ENCODE data around the gene DPH5.
"Not testable (repeated sequence)": the region's sequence is repeated elsewhere in the genome, so short reads cannot be mapped to it uniquely, and the experiment has no call there.

DPH5 gene

DNA sequence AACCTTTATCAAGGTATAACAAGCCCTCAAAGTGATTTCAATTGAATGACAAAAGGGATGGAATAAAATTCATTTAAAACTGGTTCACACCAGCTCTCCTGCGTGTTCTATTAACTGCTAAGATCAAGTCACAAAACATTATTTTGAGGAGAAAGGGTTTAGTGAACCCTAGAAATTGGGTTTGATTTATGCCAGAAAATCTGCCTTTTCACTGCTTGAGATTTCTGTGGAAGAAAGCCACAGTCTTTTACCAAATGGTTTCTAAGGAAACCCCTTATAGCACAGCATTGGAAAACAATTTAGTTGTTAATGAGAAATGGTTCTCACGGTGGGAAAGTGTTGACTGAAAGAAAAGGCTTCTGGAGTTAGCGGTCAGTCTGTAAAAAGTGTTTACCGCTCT is 43.6 kb upstream of the DPH5 start:
- Histone ChIP-seq H3K4me2 (ENCODE audit: low read depth, low read length, poor library complexity, severe bottlenecking) (no peak overlapping the region), H3K27ac (ENCODE audit: low read depth, low read length) (no peak overlapping the region), H3K27me3 (ENCODE audit: low read length) (no peaks in the 10 kb centered on the region), H3K9me2 (replicated peaks; ENCODE audit: insufficient read depth, low read length) (no peaks in the 10 kb centered on the region), H3K9ac (ENCODE audit: low read length) (no peak overlapping the region), H4K20me1 (ENCODE audit: low read depth, low read length) (no peaks in the 10 kb centered on the region), H3K36me3 (ENCODE audit: low read length) (no peaks in the 10 kb centered on the region), H3K4me3 (ENCODE audit: insufficient read depth, low read length, poor library complexity, severe bottlenecking) (no peak overlapping the region), H3F3A (ENCODE audit: insufficient read depth) (no peaks in the 10 kb centered on the region), H3K9me3 (ENCODE audit: insufficient read depth, low read length) (no peaks in the 10 kb centered on the region), H3K79me2 (ENCODE audit: insufficient read depth, low read length) (no peaks in the 10 kb centered on the region), H2AFZ (ENCODE audit: low read depth, low read length, severe bottlenecking) (no peak overlapping the region)
- TF ChIP-seq, protein P1, sequence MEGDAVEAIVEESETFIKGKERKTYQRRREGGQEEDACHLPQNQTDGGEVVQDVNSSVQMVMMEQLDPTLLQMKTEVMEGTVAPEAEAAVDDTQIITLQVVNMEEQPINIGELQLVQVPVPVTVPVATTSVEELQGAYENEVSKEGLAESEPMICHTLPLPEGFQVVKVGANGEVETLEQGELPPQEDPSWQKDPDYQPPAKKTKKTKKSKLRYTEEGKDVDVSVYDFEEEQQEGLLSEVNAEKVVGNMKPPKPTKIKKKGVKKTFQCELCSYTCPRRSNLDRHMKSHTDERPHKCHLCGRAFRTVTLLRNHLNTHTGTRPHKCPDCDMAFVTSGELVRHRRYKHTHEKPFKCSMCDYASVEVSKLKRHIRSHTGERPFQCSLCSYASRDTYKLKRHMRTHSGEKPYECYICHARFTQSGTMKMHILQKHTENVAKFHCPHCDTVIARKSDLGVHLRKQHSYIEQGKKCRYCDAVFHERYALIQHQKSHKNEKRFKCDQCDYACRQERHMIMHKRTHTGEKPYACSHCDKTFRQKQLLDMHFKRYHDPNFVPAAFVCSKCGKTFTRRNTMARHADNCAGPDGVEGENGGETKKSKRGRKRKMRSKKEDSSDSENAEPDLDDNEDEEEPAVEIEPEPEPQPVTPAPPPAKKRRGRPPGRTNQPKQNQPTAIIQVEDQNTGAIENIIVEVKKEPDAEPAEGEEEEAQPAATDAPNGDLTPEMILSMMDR (IDR thresholded peaks at IDR 0.05; ENCODE audit: insufficient read depth, low read length, poor library complexity, severe bottlenecking), result no peak
- no peak for TF ChIP-seq EZH2phosphoT487 (conservative IDR thresholded peaks at IDR 0.05; ENCODE audit: low read length)

DNA sequence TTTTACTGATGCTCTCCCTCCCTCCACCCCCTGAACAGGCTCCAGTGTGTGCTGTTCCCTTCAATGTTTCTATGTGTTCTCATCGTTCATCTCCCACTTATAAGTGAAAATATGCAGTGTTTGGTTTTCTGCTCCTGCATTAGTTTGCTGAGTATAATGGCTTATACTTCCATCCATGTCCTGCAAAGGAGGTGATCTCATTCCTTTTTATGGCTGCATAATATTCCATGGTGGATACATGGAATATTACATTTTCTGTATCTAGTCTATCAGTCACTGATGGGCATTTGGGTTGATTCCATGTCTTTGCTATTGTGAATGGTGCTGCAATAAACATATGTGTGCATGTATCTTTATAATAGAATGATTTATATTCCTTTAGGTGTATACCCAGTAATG is 41.4 kb upstream of the DPH5 start:
- H3K79me2 ChIP-seq (ENCODE audit: insufficient read depth, low read length); H3K9me3 ChIP-seq (ENCODE audit: insufficient read depth, low read length); H4K20me1 ChIP-seq (ENCODE audit: low read depth, low read length); H3K4me2 ChIP-seq (ENCODE audit: low read depth, low read length, poor library complexity, severe bottlenecking); H3K4me3 ChIP-seq (ENCODE audit: insufficient read depth, low read length, poor library complexity, severe bottlenecking); H3K9me2 ChIP-seq (replicated peaks; ENCODE audit: insufficient read depth, low read length); H3K27me3 ChIP-seq (ENCODE audit: low read length); H3K9ac ChIP-seq (ENCODE audit: low read length); H3K27ac ChIP-seq (ENCODE audit: low read depth, low read length); H2AFZ ChIP-seq (ENCODE audit: low read depth, low read length, severe bottlenecking); H3F3A ChIP-seq (ENCODE audit: insufficient read depth); H3K36me3 ChIP-seq (ENCODE audit: low read length): not testable (repeated sequence)

DNA sequence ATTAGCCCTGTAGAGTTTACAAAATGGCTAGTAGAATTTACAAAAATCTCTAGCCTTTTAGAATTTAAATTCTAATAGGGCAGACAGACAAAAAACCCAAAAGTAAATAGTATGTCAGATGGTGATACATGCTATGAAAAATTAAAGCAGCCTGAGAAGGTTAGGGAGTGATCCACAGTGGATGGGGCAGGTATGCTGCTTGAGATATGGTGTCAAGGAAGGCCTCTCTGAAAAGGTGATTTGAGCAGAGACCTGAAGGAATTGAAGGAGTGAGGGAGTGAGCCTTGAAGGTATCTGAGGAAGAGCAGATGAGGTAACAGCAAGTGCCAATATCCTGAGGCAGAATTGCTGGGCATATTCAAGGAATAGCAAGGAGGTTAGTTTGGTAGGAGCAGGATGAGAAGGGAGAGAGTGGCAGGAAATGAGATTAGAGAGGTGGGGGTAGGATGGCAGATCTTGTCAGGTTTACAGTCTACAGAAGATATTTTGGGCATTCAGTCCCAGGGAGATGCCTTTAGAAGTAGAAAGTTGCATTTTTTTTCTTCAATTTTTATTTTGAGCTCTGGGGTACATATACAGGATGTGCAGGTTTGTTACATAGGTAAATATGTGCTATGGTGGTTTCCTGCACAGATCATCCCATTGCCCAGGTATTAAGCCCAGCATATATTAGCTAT is 40.8 kb upstream of the DPH5 start:
- no peaks in the 10 kb centered on the region for H4K20me1 ChIP-seq (ENCODE audit: low read depth, low read length)
- no peaks in the 10 kb centered on the region for H3K79me2 ChIP-seq (ENCODE audit: insufficient read depth, low read length)
- H2AFZ ChIP-seq (ENCODE audit: low read depth, low read length, severe bottlenecking), result no peak overlapping the region
- no peak overlapping the region for H3K27ac ChIP-seq (ENCODE audit: low read depth, low read length)
- no peak overlapping the region for H3K4me3 ChIP-seq (ENCODE audit: insufficient read depth, low read length, poor library complexity, severe bottlenecking)
- no peaks in the 10 kb centered on the region for H3K9me3 ChIP-seq (ENCODE audit: insufficient read depth, low read length)
- H3K27me3 ChIP-seq (ENCODE audit: low read length), result no peaks in the 10 kb centered on the region
- H3F3A ChIP-seq (ENCODE audit: insufficient read depth), result no peaks in the 10 kb centered on the region
- no peak overlapping the region for H3K4me2 ChIP-seq (ENCODE audit: low read depth, low read length, poor library complexity, severe bottlenecking)
- no peak for TF ChIP-seq EZH2phosphoT487 (conservative IDR thresholded peaks at IDR 0.05; ENCODE audit: low read length)
- TF ChIP-seq, protein P1 (IDR thresholded peaks at IDR 0.05; ENCODE audit: insufficient read depth, low read length, poor library complexity, severe bottlenecking), result no peak
- no peak overlapping the region for H3K9ac ChIP-seq (ENCODE audit: low read length)
- no peaks in the 10 kb centered on the region for H3K9me2 ChIP-seq (replicated peaks; ENCODE audit: insufficient read depth, low read length)
- no peaks in the 10 kb centered on the region for H3K36me3 ChIP-seq (ENCODE audit: low read length)

DNA sequence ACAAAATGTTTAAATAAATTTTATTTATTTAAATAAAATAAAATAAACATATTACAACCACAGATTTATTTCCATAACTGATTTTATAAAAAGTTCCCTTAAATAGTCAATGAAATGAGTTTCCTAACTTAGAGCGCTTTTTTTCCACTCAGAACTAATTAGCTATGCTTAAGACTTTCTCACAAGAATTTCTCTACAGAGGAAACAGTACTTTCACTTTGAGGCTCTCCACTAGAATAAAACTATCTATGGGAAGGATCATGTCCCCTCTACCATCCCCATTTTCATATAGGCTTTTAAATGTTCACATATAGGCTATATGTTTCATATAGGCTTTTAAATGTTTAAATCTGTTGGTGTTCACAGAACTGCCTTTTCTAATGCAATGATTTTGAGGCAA is 40.0 kb upstream of the DPH5 start:
- Histone ChIP-seq H3K9me2 (replicated peaks; ENCODE audit: insufficient read depth, low read length) (no peaks in the 10 kb centered on the region), H4K20me1 (ENCODE audit: low read depth, low read length) (no peaks in the 10 kb centered on the region), H3K9me3 (ENCODE audit: insufficient read depth, low read length) (no peaks in the 10 kb centered on the region), H2AFZ (ENCODE audit: low read depth, low read length, severe bottlenecking) (no peak overlapping the region), H3K36me3 (ENCODE audit: low read length) (no peaks in the 10 kb centered on the region), H3K9ac (ENCODE audit: low read length) (no peak overlapping the region), H3K4me2 (ENCODE audit: low read depth, low read length, poor library complexity, severe bottlenecking) (no peak overlapping the region), H3K27me3 (ENCODE audit: low read length) (no peaks in the 10 kb centered on the region), H3F3A (ENCODE audit: insufficient read depth) (no peaks in the 10 kb centered on the region), H3K27ac (ENCODE audit: low read depth, low read length) (no peak overlapping the region), H3K4me3 (ENCODE audit: insufficient read depth, low read length, poor library complexity, severe bottlenecking) (no peak overlapping the region), H3K79me2 (ENCODE audit: insufficient read depth, low read length) (no peaks in the 10 kb centered on the region)
- TF ChIP-seq, protein P1 (IDR thresholded peaks at IDR 0.05; ENCODE audit: insufficient read depth, low read length, poor library complexity, severe bottlenecking), result no peak

All from SU-DHL-6 (cell line).